CD14-positive monocyte (primary cell): ENCODE data around the gene EVC. TPM values are rescaled to one million over a fixed set of nuclear protein-coding genes. Genes with fewer than 3 reads are reported as not detected.
A peak's percentile ranks its signal among the peaks of the same experiment; 100 is the strongest.

Source experiments
- DNase-seq, 3 donors: peaks; one replicate each; pipeline ENCODE4 v3.0.0-alpha.2; 2011 to 2022
- H2AFZ ChIP-seq: 2 replicates; pipeline ENCODE4 v1.6.0; 2012; ENCODE audit warnings: mild to moderate bottlenecking, low read depth, low read length, inconsistent platforms; ENCODE audit not compliant: insufficient read depth, poor library complexity, severe bottlenecking
- H3K27ac ChIP-seq, 2 donors: 1 replicate in 1 of 2; 2 replicates in 1 of 2; pipeline ENCODE4 v1.5.1; 2012 to 2013; ENCODE audit warnings: low read length in 2 of 2, control low read depth in 1 of 2, inconsistent platforms in 1 of 2, low read depth in 1 of 2, mild to moderate bottlenecking in 1 of 2
- H3K27me3 ChIP-seq, 2 donors: one replicate each; pipeline versions ENCODE4 v1.6.0 to v1.6.1; 2011 to 2013; ENCODE audit warnings: low read length in 2 of 2; ENCODE audit not compliant: control insufficient read depth in 2 of 2, insufficient read depth in 2 of 2
- H3K36me3 ChIP-seq, 2 donors: replicated peaks in 1 of 2; 1 replicate in 1 of 2; 2 replicates in 1 of 2; pipeline versions ENCODE4 v1.5.1 to v1.6.1; 2012 to 2013; ENCODE audit warnings: low read length in 2 of 2, control low read depth in 1 of 2, inconsistent platforms in 1 of 2, mild to moderate bottlenecking in 1 of 2; ENCODE audit not compliant: insufficient read depth in 2 of 2, control insufficient read depth in 1 of 2
- H3K4me1 ChIP-seq, 2 donors: 1 replicate in 1 of 2; 2 replicates in 1 of 2; pipeline versions ENCODE4 v1.5.1 to v1.6.1; 2012 to 2013; ENCODE audit warnings: low read length in 2 of 2, control low read depth in 1 of 2, inconsistent platforms in 1 of 2, mild to moderate bottlenecking in 1 of 2, moderate library complexity in 1 of 2; ENCODE audit not compliant: insufficient read depth in 2 of 2, control insufficient read depth in 1 of 2
- H3K4me2 ChIP-seq: replicated peaks from 2 replicates; pipeline ENCODE3; 2012; ENCODE audit warnings: low read length, moderate library complexity, mild to moderate bottlenecking; ENCODE audit not compliant: poor library complexity, severe bottlenecking; ENCODE audit errors: extremely low read depth
- H3K4me3 ChIP-seq, 3 experiments: fragments of 200-600 bp in 1 of 3; sonication (generic) in 1 of 3; replicated peaks in 1 of 3; 1 replicate in 2 of 3; 2 replicates in 1 of 3; pipeline ENCODE4 v1.5.1; 2011 to 2013; ENCODE audit warnings: low read length in 3 of 3, mild to moderate bottlenecking in 3 of 3, control low read depth in 2 of 3, low read depth in 2 of 3, inconsistent platforms in 1 of 3, moderate library complexity in 1 of 3
- H3K79me2 ChIP-seq: 2 replicates; pipeline ENCODE4 v1.6.0; 2012; ENCODE audit warnings: mild to moderate bottlenecking, control low read depth, inconsistent platforms, low read length, moderate library complexity; ENCODE audit not compliant: insufficient read depth
- H3K9ac ChIP-seq: 2 replicates; pipeline ENCODE4 v1.6.0; 2017; ENCODE audit warnings: low read length, mild to moderate bottlenecking; ENCODE audit not compliant: insufficient read depth, poor library complexity, severe bottlenecking
- H3K9me3 ChIP-seq, 2 donors: replicated peaks in 1 of 2; 1 replicate in 1 of 2; 2 replicates in 1 of 2; pipeline versions ENCODE4 v1.5.1 to v1.6.1; 2012 to 2013; ENCODE audit warnings: low read length in 2 of 2, control low read depth in 1 of 2; ENCODE audit not compliant: control insufficient read depth in 1 of 2, insufficient read depth in 1 of 2
- H4K20me1 ChIP-seq: 2 replicates; pipeline ENCODE4 v1.6.0; 2012; ENCODE audit warnings: mild to moderate bottlenecking, low read length, control low read depth, moderate library complexity; ENCODE audit not compliant: insufficient read depth
- H3K27ac Mint-ChIP-seq, 7 donors: one replicate each; pipeline ENCODE4 v1.8.0; 2020; ENCODE audit warnings: mild to moderate bottlenecking in 7 of 7, mixed read lengths in 7 of 7, moderate library complexity in 6 of 7, inconsistent platforms in 2 of 7
- H3K27me3 Mint-ChIP-seq, 3 donors: one replicate each; pipeline ENCODE4 v1.8.0; 2021 to 2022; ENCODE audit warnings: low read depth in 3 of 3, mild to moderate bottlenecking in 3 of 3, mixed read lengths in 3 of 3, moderate library complexity in 3 of 3, inconsistent platforms in 1 of 3
- H3K36me3 Mint-ChIP-seq, 2 donors: one replicate each; pipeline ENCODE4 v1.8.0; 2020; ENCODE audit warnings: mixed read lengths in 2 of 2, inconsistent platforms in 1 of 2, mild to moderate bottlenecking in 1 of 2
- H3K4me1 Mint-ChIP-seq: one replicate; pipeline ENCODE4 v1.8.0; 2020; ENCODE audit warnings: mild to moderate bottlenecking, mixed read lengths
- H3K4me3 Mint-ChIP-seq, 2 donors: one replicate each; pipeline ENCODE4 v1.8.0; 2020; ENCODE audit warnings: mild to moderate bottlenecking in 2 of 2, mixed read lengths in 2 of 2, moderate library complexity in 1 of 2
- H3K9me3 Mint-ChIP-seq, 7 donors: one replicate each; pipeline ENCODE4 v1.8.0; 2020 to 2022; ENCODE audit warnings: mixed read lengths in 7 of 7, mild to moderate bottlenecking in 6 of 7, moderate library complexity in 6 of 7, inconsistent platforms in 2 of 7
- WGBS: methylation state at CpG from one replicate; pipeline ENCODE4 v1.1.5; 2013; ENCODE audit warnings: missing lambda C conversion rate; ENCODE audit not compliant: insufficient coverage; 5-methylcytosine and 5-hydroxymethylcytosine counted together
- intact Hi-C, 2 donors: fragments of 100-400 bp; cut with micrococcal nuclease; formaldehyde crosslinking; loops; one replicate each; pipeline versions ENCODE4 v1.15.0 to v1.15.1; 2023
- polyA plus RNA-seq, 3 donors: library from polyadenylated mRNA; depleted of rRNA in 1 of 3; unstranded in 2 of 3; stranded (reverse) in 1 of 3; fragments of 300-500 nt in 2 of 3; fragments of >200 nt in 1 of 3; fragmentation: Illumina TruSeq in 2 of 3; gene quantifications; 1 replicate in 2 of 3; 2 replicates in 1 of 3; pipeline ENCODE4 v1.2.3, GENCODE V29; 2012 to 2021
- TF ChIP-seq, protein P1 (sequence below): fragments of 200-600 bp; IDR thresholded peaks from one replicate; pipeline ENCODE4 v1.8.0; 2022; ENCODE audit warnings: antibody characterized with exemption, mild to moderate bottlenecking

EVC gene
- polyA plus RNA-seq, 3 donors = 0.36 TPM; not detected in 2

DNA sequence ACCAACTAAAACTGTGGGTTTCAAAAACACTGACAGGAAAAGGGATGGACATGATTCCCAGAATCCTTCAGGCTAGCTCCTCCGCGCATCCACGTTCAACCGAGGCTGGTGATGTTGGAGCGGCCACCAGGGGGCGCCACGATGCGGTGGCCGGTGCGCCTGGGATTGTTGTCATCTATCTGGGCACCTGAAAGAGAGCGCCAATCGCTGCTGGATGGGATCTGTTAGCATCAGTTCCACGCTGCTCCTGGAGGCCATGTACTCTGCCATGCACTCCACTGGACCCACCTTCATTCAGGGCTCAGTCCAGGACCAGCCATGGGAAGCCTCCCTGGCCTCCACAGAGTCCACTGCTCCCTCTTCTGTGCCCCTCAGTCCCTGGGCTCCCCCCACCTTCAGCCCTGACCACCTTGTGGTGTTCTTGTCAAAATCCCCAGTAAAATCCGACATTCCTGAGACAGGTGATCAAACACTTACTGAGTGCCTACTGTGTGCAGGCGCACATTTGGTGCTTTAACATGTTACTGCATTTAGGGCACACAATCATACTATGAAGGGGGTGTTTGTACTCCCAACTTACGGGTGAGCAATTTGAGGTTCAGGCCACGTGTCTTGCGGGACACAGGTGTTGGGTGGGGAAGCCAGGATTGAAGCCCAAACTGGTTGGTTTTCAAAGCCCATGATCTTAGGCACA is 110.8 kb downstream of the EVC start:
- Mint-ChIP-seq H3K27ac (no peak overlapping the region), H3K36me3 (no peaks in the 10 kb centered on the region), H3K9me3 (peaks cover 0 to 3% (median 0%) of the 10 kb centered on the region in 7 donors), H3K4me3 (no peak overlapping the region), H3K4me1 (peaks cover 6% of the 10 kb centered on the region), H3K27me3 (peaks cover 13 to 25% (median 17%) of the 10 kb centered on the region in 3 donors)
- Histone ChIP-seq H3K9me3 (no peaks in the 10 kb centered on the region), H3K4me3 (no peak overlapping the region), H3K9ac (no peak overlapping the region), H3K27ac (no peak overlapping the region), H3K4me1 (peaks cover 4 to 6% of the 10 kb centered on the region in 2 donors), H3K79me2 (no peaks in the 10 kb centered on the region), H2AFZ (no peak overlapping the region), H3K27me3 (peaks cover 0 to 3% of the 10 kb centered on the region in 2 donors), H3K36me3 (no peaks in the 10 kb centered on the region), H3K4me2 (no peak overlapping the region), H4K20me1 (no peaks in the 10 kb centered on the region)
- TF ChIP-seq, protein P1, sequence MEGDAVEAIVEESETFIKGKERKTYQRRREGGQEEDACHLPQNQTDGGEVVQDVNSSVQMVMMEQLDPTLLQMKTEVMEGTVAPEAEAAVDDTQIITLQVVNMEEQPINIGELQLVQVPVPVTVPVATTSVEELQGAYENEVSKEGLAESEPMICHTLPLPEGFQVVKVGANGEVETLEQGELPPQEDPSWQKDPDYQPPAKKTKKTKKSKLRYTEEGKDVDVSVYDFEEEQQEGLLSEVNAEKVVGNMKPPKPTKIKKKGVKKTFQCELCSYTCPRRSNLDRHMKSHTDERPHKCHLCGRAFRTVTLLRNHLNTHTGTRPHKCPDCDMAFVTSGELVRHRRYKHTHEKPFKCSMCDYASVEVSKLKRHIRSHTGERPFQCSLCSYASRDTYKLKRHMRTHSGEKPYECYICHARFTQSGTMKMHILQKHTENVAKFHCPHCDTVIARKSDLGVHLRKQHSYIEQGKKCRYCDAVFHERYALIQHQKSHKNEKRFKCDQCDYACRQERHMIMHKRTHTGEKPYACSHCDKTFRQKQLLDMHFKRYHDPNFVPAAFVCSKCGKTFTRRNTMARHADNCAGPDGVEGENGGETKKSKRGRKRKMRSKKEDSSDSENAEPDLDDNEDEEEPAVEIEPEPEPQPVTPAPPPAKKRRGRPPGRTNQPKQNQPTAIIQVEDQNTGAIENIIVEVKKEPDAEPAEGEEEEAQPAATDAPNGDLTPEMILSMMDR = peak; percentile 65
- 79% methylated on average over 14 of the region's 18 CpGs for WGBS
- DNase-seq = no peak
- intact Hi-C loops = no loop called here

DNA sequence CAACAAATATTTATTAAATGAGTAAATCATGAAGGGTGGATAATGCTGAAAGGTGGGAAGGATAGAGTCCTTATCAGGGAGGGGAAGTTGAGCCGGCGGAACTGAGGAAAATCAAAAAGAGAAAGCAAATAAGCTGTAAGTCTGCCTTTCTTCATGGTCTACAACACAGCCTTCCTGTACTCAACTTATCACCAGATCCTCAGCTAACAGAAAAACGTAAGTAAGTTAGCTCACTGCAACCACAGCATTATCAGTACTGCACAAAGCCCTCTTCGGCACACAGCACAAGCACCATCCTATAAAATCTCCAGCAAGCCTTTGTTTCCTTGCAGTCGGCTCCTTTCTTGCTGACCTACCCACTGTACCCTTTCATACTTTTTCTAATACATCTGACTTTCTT is 111.6 kb downstream of the EVC start:
- Histone ChIP-seq H3K4me3 (no peak overlapping the region), H4K20me1 (no peaks in the 10 kb centered on the region), H3K9ac (no peak overlapping the region), H3K27ac (no peak overlapping the region), H3K27me3 (peaks cover 0 to 3% of the 10 kb centered on the region in 2 donors), H3K4me1 (peaks cover 7 to 14% of the 10 kb centered on the region in 2 donors), H3K79me2 (no peaks in the 10 kb centered on the region), H2AFZ (no peak overlapping the region), H3K9me3 (no peaks in the 10 kb centered on the region), H3K4me2 (no peak overlapping the region), H3K36me3 (no peaks in the 10 kb centered on the region)
- Mint-ChIP-seq H3K4me1 (peaks cover 14% of the 10 kb centered on the region), H3K27ac (no peak overlapping the region), H3K27me3 (peaks cover 17 to 29% (median 23%) of the 10 kb centered on the region in 3 donors), H3K36me3 (no peaks in the 10 kb centered on the region), H3K4me3 (no peak overlapping the region), H3K9me3 (peaks cover 0 to 3% (median 0%) of the 10 kb centered on the region in 7 donors)
- no peak for DNase-seq
- TF ChIP-seq, protein P1 = no peak
- 42% methylated on average over 2 of the region's 5 CpGs for WGBS
- intact Hi-C loops = no loop called here
